OCI-LY1 (cell line): ENCODE results near the gene TBC1D9B.

Source experiments
- CTCF ChIP-seq: fragments of 200-600 bp; sonication (generic), shearing (Covaris generic); IDR thresholded peaks from 2 replicates; pipeline ENCODE4 v1.5.1; 2017; ENCODE audit warnings: mild to moderate bottlenecking, antibody characterized with exemption, low read length, moderate library complexity, mixed read lengths
- EZH2 ChIP-seq: fragments of 200-600 bp; sonication (generic), shearing (Covaris generic); IDR thresholded peaks from 2 replicates; pipeline ENCODE4 v1.8.0; 2017; ENCODE audit warnings: borderline replicate concordance, mixed run types, mild to moderate bottlenecking, antibody characterized with exemption, low read length, moderate library complexity, mixed read lengths

DNA sequence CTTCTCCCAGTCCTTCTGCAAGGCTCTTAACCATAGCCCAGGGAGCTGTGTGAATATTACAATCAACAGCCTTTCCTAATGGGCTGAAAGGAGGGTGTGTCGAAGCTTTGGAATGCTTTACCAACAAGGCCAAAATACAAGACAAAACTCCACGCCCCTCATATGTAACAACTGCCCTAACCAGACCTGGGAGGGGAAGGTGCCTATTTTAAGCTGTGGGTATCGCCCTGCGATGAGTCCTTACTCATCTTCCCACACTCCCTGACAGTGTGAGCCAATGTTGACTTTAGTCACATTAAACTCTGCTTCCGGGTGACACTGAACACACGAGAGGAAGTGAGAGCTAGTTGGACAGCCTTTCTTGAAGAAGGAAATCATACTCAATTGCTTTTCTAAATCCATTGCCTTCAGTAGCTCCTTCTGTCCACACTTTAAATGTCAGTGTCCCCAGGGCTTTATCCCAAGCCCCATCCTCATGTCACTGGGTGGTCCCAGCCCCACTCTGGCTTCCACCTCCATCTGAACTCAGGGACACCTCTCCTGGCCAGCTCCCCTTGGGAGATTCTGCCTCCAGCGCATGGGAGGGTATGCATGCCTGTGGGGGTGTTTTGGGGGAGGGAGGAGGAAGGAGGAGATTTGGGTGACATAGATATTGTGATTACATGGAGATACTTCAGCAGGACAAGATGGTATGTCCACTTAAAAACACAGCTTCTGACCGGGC lies 6.5 kb upstream of the TBC1D9B start:
- no peak for TF ChIP-seq CTCF
- no peak for TF ChIP-seq EZH2
